Measurements from ENCODE around the gene FZD8. TPM values are rescaled to one million over a fixed set of nuclear protein-coding genes. Genes with fewer than 3 reads are reported as not detected.

The FZD8 gene
- total RNA-seq, 1 experiment from 2014 or later, result 23.4 TPM

DNA sequence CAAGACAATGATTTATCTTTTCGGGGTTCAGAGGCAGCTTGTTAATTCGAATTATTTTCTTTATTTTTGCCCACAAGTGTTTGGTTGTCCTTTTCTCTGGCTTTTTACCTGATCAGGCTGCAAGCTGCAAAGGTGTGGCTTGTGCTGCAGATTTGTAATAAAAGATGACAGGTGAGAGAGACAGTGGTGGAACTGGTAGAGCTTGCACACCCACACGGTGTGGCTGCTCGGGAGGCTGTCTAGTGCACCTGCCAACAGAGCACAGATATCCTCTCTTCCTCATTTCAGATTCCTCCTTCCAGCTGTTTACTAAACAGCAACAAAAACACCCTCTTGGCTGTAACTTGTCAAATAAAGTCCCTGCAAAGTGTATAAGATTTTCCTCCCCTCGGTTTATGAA lies 27.8 kb downstream of the FZD8 start:
- in situ Hi-C loops (cut with HindIII; ENCODE audit: low pct_unique_long_range_greater_than_20kb, low sequenced_read_pairs), result no loop called here

DNA sequence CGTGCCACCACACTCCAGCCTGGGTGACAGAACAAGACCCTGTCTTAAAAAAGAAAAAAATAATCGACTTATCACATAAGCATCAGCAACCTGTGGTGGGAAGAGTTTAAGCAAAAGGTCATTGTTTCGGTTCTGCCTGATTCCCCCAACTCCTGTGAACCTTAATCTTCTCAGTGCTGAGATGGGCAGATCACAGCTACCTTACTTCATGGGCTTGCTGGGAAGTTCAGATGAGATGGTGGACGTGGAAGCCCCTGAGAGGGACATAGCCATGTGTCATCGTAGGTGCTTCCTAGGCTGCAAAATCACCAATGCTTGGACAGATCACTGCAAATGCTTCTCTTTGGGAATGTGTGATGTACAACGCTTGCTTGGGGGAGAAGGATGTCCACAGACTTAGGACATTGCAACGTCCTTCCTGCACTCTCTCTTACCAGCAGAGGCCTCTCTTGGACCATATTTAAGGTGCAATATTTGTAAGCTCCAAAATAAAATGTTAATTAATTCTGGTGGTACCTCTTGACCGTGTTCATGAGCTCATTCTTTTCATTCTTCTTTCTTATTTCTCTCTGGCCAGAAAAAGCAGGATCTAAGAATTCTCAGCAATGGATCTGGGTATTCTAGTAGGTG lies 28.4 kb downstream of the FZD8 start:
- in situ Hi-C loops (cut with HindIII; ENCODE audit: low pct_unique_long_range_greater_than_20kb, low sequenced_read_pairs), result no loop called here
- DNase-seq (ENCODE audit: low read depth), result no peak

More for the DNA sequence above, 27.8 kb downstream of the FZD8 start:
- no peak for DNase-seq (ENCODE audit: low read depth)

DNA sequence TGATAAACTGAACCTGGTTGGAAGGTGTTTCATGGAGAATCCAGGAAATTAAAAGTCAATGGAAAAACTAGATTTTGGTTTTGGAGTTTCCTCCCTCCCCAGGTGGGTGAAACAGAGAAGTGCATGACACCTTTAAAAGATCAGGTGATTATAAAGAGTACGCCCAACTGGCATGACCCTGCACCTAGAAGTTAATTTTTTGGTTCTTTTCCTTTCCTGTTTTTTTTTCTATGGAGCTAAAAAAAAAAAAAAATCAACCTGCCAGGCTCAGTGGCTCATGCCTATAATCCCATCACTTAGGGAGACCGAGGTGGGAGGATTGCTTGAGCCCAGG lies 29.0 kb downstream of the FZD8 start:
- in situ Hi-C loops (cut with HindIII; ENCODE audit: low pct_unique_long_range_greater_than_20kb, low sequenced_read_pairs), result no loop called here
- DNase-seq (ENCODE audit: low read depth), result no peak

DNA sequence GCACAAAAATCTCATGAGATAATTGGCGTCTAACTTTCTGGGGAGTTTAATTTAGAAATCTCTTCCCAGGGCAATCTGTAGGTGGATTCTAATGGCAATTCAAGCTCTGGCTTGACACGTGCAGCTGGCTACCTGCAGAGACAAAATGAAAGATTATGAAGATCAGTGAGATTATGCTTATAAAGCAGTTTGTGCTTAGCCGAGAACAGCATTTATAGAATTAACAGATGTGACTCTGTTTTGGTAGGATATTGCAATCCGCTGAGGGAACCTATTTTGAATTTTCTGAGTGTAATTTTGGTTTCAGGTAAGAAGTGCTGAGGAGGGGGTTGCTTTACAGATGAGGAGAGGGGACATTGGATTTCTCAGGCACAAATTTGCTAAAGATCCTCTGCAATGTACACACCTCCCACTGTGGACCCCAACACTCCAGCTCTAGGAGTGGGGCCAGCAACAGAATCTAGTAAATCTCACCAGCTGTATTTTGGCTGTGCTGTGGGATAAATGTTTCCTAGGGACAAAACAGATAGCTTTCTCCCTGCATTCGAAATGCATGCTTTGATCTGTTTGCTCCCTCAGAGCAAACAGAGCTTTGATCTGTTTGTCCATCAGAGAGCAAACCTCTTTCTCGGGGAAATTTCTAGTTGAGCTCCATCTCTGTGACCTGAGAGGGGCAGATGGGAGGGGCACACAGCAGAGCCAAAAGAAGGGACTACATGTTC lies 29.6 kb downstream of the FZD8 start:
- in situ Hi-C loops (cut with HindIII; ENCODE audit: low pct_unique_long_range_greater_than_20kb, low sequenced_read_pairs), result no loop called here
- no peak for DNase-seq (ENCODE audit: low read depth)

DNA sequence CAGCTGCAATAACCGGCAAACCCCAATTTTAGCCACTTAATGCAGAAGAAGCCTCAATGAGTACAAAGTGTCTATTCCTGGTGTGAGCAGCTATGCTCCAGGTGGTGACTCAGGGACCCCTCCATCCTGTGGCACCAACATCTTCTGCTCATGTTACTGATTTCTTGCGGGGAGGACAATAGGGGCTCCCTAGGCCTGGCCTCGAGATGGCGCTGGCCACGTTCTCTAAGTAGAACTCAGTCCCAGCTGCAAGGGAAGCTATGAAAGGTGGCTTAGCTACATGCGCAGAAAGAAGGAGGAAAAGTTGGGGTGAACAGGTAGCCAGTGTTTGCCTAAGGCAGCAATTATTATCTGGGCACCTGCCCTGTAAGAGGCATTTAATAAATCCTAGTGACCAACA lies 30.3 kb downstream of the FZD8 start:
- DNase-seq (ENCODE audit: low read depth), result no peak
- in situ Hi-C loops (cut with HindIII; ENCODE audit: low pct_unique_long_range_greater_than_20kb, low sequenced_read_pairs), result no loop called here

DNA sequence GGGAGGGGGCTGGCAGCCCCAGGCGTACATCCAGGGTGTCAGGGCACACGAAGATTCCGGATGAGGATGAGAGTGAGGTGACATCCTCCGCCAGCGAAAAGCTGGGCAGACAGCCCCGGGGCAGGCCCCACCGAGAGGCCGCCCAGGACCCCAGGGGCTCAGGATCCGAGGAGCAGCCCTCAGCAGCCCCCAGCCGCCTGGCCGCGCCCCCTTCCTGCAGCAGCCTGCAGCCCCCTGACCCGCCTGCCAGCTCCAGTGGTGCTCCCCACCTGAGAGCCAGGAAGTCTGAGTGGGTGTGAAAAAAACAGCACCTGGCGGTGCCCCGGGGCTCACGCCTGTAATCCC lies 33.8 kb downstream of the FZD8 start:
- in situ Hi-C loops (cut with HindIII; ENCODE audit: low pct_unique_long_range_greater_than_20kb, low sequenced_read_pairs), result no loop called here

DNA sequence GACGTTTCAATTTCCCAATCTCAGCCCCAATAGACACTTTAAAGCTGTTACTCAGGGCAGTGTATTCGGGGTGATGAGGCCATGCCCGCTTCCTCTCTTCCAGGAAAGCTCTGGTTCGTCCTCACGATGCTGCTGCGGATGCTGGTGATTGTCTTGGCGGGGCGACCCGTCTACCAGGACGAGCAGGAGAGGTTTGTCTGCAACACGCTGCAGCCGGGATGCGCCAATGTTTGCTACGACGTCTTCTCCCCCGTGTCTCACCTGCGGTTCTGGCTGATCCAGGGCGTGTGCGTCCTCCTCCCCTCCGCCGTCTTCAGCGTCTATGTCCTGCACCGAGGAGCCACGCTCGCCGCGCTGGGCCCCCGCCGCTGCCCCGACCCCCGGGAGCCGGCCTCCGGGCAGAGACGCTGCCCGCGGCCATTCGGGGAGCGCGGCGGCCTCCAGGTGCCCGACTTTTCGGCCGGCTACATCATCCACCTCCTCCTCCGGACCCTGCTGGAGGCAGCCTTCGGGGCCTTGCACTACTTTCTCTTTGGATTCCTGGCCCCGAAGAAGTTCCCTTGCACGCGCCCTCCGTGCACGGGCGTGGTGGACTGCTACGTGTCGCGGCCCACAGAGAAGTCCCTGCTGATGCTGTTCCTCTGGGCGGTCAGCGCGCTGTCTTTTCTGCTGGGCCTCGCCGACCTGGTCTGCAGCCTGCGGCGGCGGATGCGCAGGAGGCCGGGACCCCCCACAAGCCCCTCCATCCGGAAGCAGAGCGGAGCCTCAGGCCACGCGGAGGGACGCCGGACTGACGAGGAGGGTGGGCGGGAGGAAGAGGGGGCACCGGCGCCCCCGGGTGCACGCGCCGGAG lies 34.4 kb downstream of the FZD8 start:
- no peak for DNase-seq (ENCODE audit: low read depth)
- in situ Hi-C loops (cut with HindIII; ENCODE audit: low pct_unique_long_range_greater_than_20kb, low sequenced_read_pairs), result no loop called here

More for the DNA sequence above, 33.8 kb downstream of the FZD8 start:
- no peak for DNase-seq (ENCODE audit: low read depth)

DNA sequence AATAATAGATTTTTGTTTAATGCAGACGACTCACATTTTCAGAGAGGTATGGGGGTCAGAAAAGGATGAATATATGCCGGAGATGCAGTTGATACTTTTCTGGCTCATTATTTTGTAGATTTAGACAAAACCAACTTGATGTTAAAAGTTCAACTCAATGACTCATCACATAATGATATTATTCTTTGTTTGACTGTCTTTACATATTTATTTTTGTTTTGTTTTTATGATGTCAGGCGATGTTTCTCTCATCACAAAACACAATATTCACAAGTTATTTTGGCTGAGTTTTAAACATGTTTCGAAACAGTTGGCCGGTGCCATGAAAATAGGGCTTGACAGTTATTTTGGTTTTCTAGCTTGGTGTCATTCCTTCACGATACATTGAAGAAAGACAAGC lies 35.7 kb downstream of the FZD8 start:
- in situ Hi-C loops (cut with HindIII; ENCODE audit: low pct_unique_long_range_greater_than_20kb, low sequenced_read_pairs), result no loop called here
- DNase-seq (ENCODE audit: low read depth), result peak; percentile 26

DNA sequence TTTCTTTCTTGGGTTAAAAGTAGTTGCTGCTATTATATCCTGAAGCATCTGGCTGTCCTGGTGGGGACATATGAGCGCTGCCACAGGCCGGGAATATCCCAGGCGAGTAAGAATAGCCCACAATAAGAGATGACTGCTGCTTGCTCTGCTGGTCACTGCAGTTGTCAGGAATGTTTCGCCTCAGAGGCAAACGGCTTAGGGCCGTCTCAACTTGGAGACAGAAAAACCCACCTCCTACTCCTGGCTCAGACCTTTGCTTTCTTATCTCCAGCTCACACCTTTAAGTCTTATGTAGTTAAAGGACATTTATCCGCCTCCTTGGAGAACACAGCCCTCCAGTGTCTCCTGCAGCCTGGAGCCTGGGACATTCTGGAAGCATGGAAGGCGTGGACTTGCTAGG lies 36.9 kb downstream of the FZD8 start, which contains the start of gene GJD4:
TSS of gene GJD4 (plus strand) at position 151 of the 400 bp plus-strand sequence. CDS start at position 378, 227 bp downstream.
- no peak for DNase-seq (ENCODE audit: low read depth)
- in situ Hi-C loops (cut with HindIII; ENCODE audit: low pct_unique_long_range_greater_than_20kb, low sequenced_read_pairs), result no loop called here

DNA sequence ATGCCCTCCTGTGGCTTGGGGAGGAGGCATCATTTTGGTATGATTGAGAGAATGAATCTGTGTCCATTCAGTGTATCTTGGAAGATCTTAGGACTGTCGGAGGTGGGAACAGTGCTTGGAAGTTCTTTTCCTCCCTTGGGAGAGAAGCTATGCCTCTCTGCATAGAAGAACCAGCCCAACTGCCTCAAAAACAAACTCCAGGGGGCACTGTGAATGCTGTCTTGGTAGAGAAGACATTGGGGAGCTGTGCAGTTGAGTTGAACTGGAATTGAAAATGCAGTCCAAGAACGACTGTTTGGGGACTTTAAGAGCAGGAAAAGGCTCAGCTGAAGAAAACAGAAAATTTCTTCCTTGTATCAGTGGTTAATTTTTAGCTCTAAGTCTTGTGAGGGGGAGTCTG lies 41.9 kb downstream of the FZD8 start:
- in situ Hi-C loops (cut with HindIII; ENCODE audit: low pct_unique_long_range_greater_than_20kb, low sequenced_read_pairs), result no loop called here
- no peak for DNase-seq (ENCODE audit: low read depth)

DNA sequence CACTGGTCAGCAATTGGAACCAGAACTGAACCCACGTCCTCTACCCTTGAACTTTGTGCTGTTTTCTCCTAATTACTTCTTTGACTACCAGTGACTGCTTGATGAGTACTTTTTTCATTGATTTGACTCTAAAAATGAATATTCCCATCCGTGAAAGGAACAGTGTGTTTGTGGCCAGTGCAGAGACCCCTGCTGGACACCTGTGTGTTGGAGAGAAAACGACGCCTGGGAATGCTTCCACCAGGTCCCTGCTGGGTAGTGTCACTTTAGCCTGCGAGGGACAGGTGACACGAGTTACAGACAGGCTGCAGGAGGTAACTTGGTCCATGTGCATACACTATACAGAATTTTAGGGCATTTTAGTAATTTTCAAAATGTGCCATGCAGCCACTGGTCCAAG lies 43.7 kb downstream of the FZD8 start:
- in situ Hi-C loops (cut with HindIII; ENCODE audit: low pct_unique_long_range_greater_than_20kb, low sequenced_read_pairs), result no loop called here

DNA sequence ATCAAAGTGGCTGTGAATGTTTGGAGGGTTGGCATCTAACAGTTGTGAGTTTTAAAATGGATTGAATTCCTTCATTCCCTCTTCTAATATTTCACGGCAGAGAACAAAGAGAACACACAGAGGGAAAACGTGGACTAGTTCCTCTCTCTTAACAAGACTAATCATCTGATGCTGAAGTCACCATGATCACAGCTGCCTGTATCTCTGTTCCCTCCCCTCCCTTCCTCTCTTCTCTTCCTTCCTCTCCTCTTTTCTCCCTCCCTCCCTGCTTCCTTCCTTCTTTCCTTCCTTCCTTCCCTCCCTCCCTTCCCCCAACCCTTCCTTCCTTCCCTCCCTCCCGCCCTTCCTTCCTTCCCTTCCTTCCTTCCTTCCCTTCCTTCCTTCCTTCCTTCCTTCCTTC lies 47.0 kb downstream of the FZD8 start:
- DNase-seq (ENCODE audit: low read depth), result no peak
- in situ Hi-C loops (cut with HindIII; ENCODE audit: low pct_unique_long_range_greater_than_20kb, low sequenced_read_pairs), result no loop called here

More for the DNA sequence above, 43.7 kb downstream of the FZD8 start:
- no peak for DNase-seq (ENCODE audit: low read depth)

DNA sequence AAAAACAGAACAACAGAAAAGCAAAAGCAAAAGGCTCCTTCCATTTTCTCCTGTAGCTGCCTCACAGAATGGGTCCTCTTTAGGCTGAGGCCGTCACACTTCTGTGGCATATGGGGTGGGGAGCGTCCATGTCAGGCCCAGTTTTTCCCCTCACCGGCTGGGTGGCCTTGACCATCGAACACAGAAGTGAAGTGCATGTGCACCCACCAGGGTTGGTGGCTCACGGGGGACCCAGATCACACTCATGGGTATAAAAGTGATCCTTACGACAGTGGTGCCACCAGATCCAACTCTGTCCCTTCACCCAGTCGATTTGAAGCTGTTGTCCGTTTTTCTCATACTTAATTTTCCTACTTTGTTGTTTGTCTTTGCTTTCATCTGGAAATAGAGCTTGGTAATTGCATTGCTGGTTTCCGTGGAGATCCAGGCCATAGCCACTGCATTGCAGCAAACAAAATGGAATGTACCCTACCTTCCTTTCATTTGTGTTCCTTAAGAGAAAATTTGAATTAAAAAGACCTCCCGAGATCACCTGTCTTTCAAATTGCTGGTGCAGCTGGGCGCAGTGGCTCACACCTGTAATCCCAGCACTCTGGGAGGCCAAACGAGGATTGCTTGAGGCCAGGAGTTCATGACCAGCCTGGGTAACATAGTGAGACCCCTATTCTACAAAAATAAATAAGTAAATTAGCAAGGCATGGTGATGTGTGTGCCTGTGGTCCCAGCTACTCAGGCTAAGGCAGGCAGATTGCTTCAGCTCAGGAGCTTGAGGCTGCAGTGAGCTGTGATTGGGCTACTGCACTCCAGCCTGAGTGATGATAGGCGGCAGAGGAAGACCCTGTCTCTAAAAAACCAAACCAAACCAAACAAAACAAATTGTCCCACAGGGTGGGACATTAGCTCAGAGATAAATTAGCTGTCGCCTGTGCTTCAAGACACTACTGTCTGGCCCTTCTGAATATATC lies 47.7 kb downstream of the FZD8 start:
- DNase-seq (ENCODE audit: low read depth), result no peak
- in situ Hi-C loops (cut with HindIII; ENCODE audit: low pct_unique_long_range_greater_than_20kb, low sequenced_read_pairs), result no loop called here

DNA sequence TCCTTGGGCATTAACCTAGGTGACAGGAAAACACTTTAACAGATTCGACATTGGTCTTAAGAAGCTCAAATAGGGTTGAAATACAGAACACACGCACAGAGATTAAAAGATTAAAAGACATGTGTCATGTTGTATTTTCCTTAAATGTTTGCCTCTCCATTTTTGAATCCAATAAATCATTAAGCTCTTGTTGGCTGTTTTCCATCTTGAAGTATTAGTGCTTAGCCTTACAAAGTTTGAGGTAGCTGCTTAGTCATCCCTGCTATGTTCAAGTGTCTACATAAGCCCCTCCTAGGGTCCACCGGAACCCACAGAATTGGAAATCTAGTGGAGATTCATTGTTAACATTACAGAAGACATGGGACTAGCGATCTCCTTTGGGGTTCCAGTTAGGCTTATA lies 49.7 kb downstream of the FZD8 start:
- in situ Hi-C loops (cut with HindIII; ENCODE audit: low pct_unique_long_range_greater_than_20kb, low sequenced_read_pairs), result no loop called here

DNA sequence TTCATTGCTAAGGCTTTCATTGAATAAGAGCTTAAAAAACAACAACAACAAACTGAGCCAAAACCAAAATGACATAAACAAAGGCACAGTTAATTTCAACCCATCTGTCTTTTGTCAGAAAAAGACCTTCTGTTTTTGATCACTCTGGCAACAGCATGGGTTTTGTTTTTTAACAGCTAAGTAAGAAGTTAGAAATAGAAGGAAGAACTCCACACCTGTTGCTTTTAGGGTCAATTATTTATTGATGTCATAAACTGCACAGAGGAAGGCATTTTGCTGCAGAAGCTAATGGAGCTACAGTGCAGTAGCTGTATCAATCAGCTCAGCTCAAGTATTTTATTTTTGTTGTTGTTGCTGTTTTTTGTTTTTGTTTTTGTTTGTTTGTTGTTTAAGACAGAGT lies 53.3 kb downstream of the FZD8 start:
- no peak for DNase-seq (ENCODE audit: low read depth)
- in situ Hi-C loops (cut with HindIII; ENCODE audit: low pct_unique_long_range_greater_than_20kb, low sequenced_read_pairs), result no loop called here

More for the DNA sequence above, 49.7 kb downstream of the FZD8 start:
- no peak for DNase-seq (ENCODE audit: low read depth)

Measured in Caki2 (cell line).